GM23338 (cell line): ENCODE data around the gene DTWD1. TPM values are rescaled to one million over a fixed set of nuclear protein-coding genes. Genes with fewer than 3 reads are reported as not detected.

Experiments
- ATAC-seq: fragments of 200-7000 bp; cut with Tn5 transposase; 3 replicates; pipeline ENCODE4 v1.9.1; 2020
- DNase-seq: peaks from one replicate; pipeline ENCODE4 v3.0.0-alpha.2; 2015; ENCODE audit warnings: low spot score
- H2AFZ ChIP-seq: fragments of 200-600 bp; sonication (generic); 2 replicates; pipeline ENCODE4 v1.8.0; 2016; ENCODE audit warnings: antibody characterized with exemption, mild to moderate bottlenecking, moderate library complexity
- H3F3A ChIP-seq: fragments of 200-600 bp; sonication (generic); replicated peaks from 2 replicates; pipeline ENCODE4 v1.8.0; 2017; ENCODE audit warnings: antibody characterized with exemption, mixed run types, low read depth
- H3K27ac ChIP-seq: fragments of 200-600 bp; sonication (generic); 2 replicates; pipeline ENCODE4 v1.6.1; 2016; ENCODE audit warnings: low read depth
- H3K27me3 ChIP-seq: fragments of 200-600 bp; sonication (generic); 2 replicates; pipeline ENCODE4 v1.8.0; 2016; ENCODE audit warnings: mild to moderate bottlenecking, mixed run types, moderate library complexity; ENCODE audit not compliant: insufficient read depth
- H3K36me3 ChIP-seq: fragments of 200-600 bp; sonication (generic); 2 replicates; pipeline ENCODE4 v1.8.0; 2016; ENCODE audit warnings: mild to moderate bottlenecking; ENCODE audit not compliant: insufficient read depth
- H3K4me1 ChIP-seq: fragments of 200-600 bp; sonication (generic); 2 replicates; pipeline ENCODE4 v1.8.0; 2016; ENCODE audit warnings: mild to moderate bottlenecking, moderate library complexity; ENCODE audit not compliant: insufficient read depth
- H3K4me2 ChIP-seq: fragments of 200-600 bp; sonication (generic); 2 replicates; pipeline ENCODE4 v1.7.1; 2017; ENCODE audit warnings: mixed run types
- H3K4me3 ChIP-seq: fragments of 200-600 bp; sonication (generic); 2 replicates; pipeline ENCODE4 v1.6.1; 2016; ENCODE audit warnings: mixed run types
- H3K79me2 ChIP-seq: fragments of 200-600 bp; sonication (generic); replicated peaks from 2 replicates; pipeline ENCODE4 v1.8.0; 2017; ENCODE audit warnings: mild to moderate bottlenecking; ENCODE audit not compliant: insufficient read depth
- H3K9me2 ChIP-seq: fragments of 200-600 bp; sonication (generic); 2 replicates; pipeline ENCODE4 v1.8.0; 2017; ENCODE audit not compliant: insufficient read depth
- H4K20me1 ChIP-seq: fragments of 200-600 bp; sonication (generic); replicated peaks from 2 replicates; pipeline ENCODE4 v1.8.0; 2017; ENCODE audit warnings: mild to moderate bottlenecking; ENCODE audit not compliant: insufficient read depth
- H3K27ac Mint-ChIP-seq: 2 replicates; pipeline ENCODE4 v1.8.0; 2020; ENCODE audit warnings: inconsistent platforms, mild to moderate bottlenecking, moderate library complexity, mixed read lengths
- H3K27me3 Mint-ChIP-seq: 3 replicates; pipeline ENCODE4 v1.8.0; 2022; ENCODE audit warnings: low read depth, mild to moderate bottlenecking, moderate library complexity, mixed read lengths, inconsistent platforms; ENCODE audit not compliant: insufficient read depth, poor library complexity
- H3K36me3 Mint-ChIP-seq: 3 replicates; pipeline ENCODE4 v1.8.0; 2021; ENCODE audit warnings: low read depth, mild to moderate bottlenecking, inconsistent platforms, moderate library complexity, mixed read lengths
- H3K4me1 Mint-ChIP-seq: 3 replicates; pipeline ENCODE4 v1.8.0; 2020; ENCODE audit warnings: mild to moderate bottlenecking, inconsistent platforms, mixed read lengths
- H3K4me3 Mint-ChIP-seq: 3 replicates; pipeline ENCODE4 v1.8.0; 2021; ENCODE audit warnings: moderate library complexity, mild to moderate bottlenecking, inconsistent platforms, mixed read lengths
- H3K9me3 Mint-ChIP-seq: 3 replicates; pipeline ENCODE4 v1.8.0; 2020; ENCODE audit warnings: moderate library complexity, mild to moderate bottlenecking, inconsistent platforms, mixed read lengths
- CREB1 ChIP-seq: fragments of 250-450 bp; sonication (Bioruptor Pico); IDR thresholded peaks from 2 replicates; pipeline ENCODE4 v1.5.0; 2020; ENCODE audit warnings: low read depth, mild to moderate bottlenecking, moderate library complexity
- STAT1 ChIP-seq: IDR thresholded peaks from one replicate; pipeline ENCODE4 v1.6.1; 2016; ENCODE audit warnings: antibody characterized with exemption; ENCODE audit not compliant: unreplicated experiment
- ZNF114 ChIP-seq: fragments of 250-450 bp; sonication (Bioruptor Pico); IDR thresholded peaks from 2 replicates; pipeline ENCODE4 v1.5.0; 2020; ENCODE audit warnings: mild to moderate bottlenecking, moderate library complexity
- ZNF331 ChIP-seq: fragments of 250-450 bp; sonication (Bioruptor Pico); IDR thresholded peaks from 2 replicates; pipeline ENCODE4 v1.5.0; 2020; ENCODE audit warnings: low read depth, mild to moderate bottlenecking, moderate library complexity
- ZNF462 ChIP-seq: fragments of 250-450 bp; sonication (Bioruptor Pico); IDR thresholded peaks from 2 replicates; pipeline ENCODE4 v1.5.0; 2020; ENCODE audit warnings: mild to moderate bottlenecking, moderate library complexity
- polyA plus RNA-seq: library from polyadenylated mRNA; unstranded; fragments of >200 nt; fragmentation: Nextera tagmentation; extraction: Ambion mirVana; gene quantifications from 2 replicates; pipeline ENCODE4 v1.2.1, GENCODE V29; 2016
- total RNA-seq: library from RNA; depleted of rRNA; stranded (reverse); fragments of >200 nt; shearing (Covaris generic); gene quantifications from 2 replicates; pipeline ENCODE4 v1.2.3, GENCODE V29; 2014

DTWD1 gene
- total and polyA plus RNA-seq, 2 experiments from 2014 or later: 28.4 to 45.2 TPM

GRCh38 chr15:49604625-49605409 lies 16.0 kb upstream of the DTWD1 start:
- ATAC-seq: no peak
- H2AFZ ChIP-seq: no peak overlapping the region
- peaks cover 13% of the 10 kb centered on the region for H3K9me3 Mint-ChIP-seq
- H3K36me3 Mint-ChIP-seq: peaks cover 6% of the 10 kb centered on the region
- H3K27ac Mint-ChIP-seq: no peak overlapping the region
- no peak for TF ChIP-seq CREB1 (CRISPR knock-in tag)
- no peak for TF ChIP-seq ZNF114 (CRISPR knock-in tag)
- no peak for TF ChIP-seq ZNF462 (CRISPR knock-in tag)
- no peak for TF ChIP-seq STAT1
- H3K27me3 Mint-ChIP-seq: peaks cover 2% of the 10 kb centered on the region
- no peak for DNase-seq
- H3K4me1 Mint-ChIP-seq: no peaks in the 10 kb centered on the region
- no peak overlapping the region for H3K4me3 ChIP-seq
- H3K27ac ChIP-seq: no peak overlapping the region
- no peaks in the 10 kb centered on the region for H3K36me3 ChIP-seq
- no peaks in the 10 kb centered on the region for H4K20me1 ChIP-seq
- H3F3A ChIP-seq: no peaks in the 10 kb centered on the region
- no peaks in the 10 kb centered on the region for H3K4me1 ChIP-seq
- no peaks in the 10 kb centered on the region for H3K27me3 ChIP-seq
- no peaks in the 10 kb centered on the region for H3K79me2 ChIP-seq
- no peak overlapping the region for H3K4me3 Mint-ChIP-seq
- no peaks in the 10 kb centered on the region for H3K9me2 ChIP-seq
- no peak overlapping the region for H3K4me2 ChIP-seq

GRCh38 chr15:49605588-49605987 lies 15.3 kb upstream of the DTWD1 start:
- Mint-ChIP-seq H3K9me3 (peaks cover 10% of the 10 kb centered on the region), H3K27me3 (peaks cover 2% of the 10 kb centered on the region), H3K36me3 (peaks cover 6% of the 10 kb centered on the region), H3K27ac (no peak overlapping the region), H3K4me3 (no peak overlapping the region), H3K4me1 (peaks cover 2% of the 10 kb centered on the region)
- Histone ChIP-seq H3K9me2 (no peaks in the 10 kb centered on the region), H3K4me1 (peaks cover 2% of the 10 kb centered on the region; the same call in 1 of the 2 replicates), H3K79me2 (no peaks in the 10 kb centered on the region), H3K27ac (no peak overlapping the region), H3K27me3 (no peaks in the 10 kb centered on the region), H4K20me1 (no peaks in the 10 kb centered on the region), H3F3A (no peaks in the 10 kb centered on the region), H3K4me2 (no peak overlapping the region), H2AFZ (no peak overlapping the region), H3K36me3 (no peaks in the 10 kb centered on the region), H3K4me3 (no peak overlapping the region)
- DNase-seq: no peak
- no peak for ATAC-seq
- TF ChIP-seq STAT1: no peak
- TF ChIP-seq ZNF114 (CRISPR knock-in tag): no peak
- TF ChIP-seq CREB1 (CRISPR knock-in tag): no peak
- TF ChIP-seq ZNF462 (CRISPR knock-in tag): no peak
- TF ChIP-seq ZNF331: no peak
